ENCODE results near the gene ATP6V1A.

ATP6V1A gene

DNA sequence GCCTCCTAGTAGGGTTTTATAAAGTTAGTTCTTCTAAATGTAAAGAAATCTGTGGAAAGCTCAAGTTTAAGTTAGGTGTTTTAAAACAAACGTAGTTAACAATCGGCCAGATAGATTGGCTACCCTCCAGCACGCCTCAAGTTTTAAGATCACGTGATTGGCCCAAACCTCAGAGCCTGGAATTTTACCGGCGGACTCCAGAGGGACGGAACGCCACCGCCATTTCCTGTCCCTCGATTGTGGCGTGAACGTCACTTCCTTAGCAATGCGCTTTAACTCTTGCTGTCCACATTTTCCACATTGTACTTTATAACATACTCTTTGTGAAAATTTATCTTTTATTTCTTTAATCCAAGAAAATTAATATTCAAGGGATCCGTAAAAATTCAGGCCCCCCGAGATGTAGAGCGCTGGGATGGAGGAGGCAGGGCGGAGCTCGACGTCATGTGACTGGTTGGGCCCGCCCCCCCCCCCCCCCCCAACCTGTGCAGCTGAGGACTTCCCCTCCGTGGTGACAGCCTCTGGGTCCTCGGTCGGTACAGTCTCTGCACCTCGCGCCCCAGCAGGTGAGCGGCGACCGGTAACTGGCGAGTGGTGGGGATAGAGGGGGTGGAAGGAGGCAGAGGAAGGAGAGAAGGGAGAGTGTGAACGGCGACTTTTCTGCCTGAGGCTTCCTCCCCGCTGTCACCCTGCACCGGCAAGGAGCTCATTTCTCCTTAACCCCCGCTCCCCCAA, at the start of gene ATP6V1A:
ATP6V1A (plus strand) TSS at position 488 of the 735 bp plus-strand sequence. CDS start 31,719 bp downstream, outside the sequence.
- Histone ChIP-seq H3K36me3 (ENCODE audit: control insufficient read depth, low read depth, low read length) (no peaks in the 10 kb centered on the region), H3K9me3 (ENCODE audit: control insufficient read depth, low read depth, low read length) (no peaks in the 10 kb centered on the region), H3K27me3 (ENCODE audit: control insufficient read depth, insufficient read depth, low read length) (no peaks in the 10 kb centered on the region), H3K27ac (ENCODE audit: low read length) (peak within 1 kb of the TSS; percentile 100), H3K9ac (ENCODE audit: low read length) (peak within 1 kb of the TSS; percentile 99), H3K4me3 (ENCODE audit: low read length) (peak within 1 kb of the TSS; percentile 89), H3K4me1 (ENCODE audit: control insufficient read depth, low read depth, low read length) (peaks cover 18% of the 10 kb centered on the region)

DNA sequence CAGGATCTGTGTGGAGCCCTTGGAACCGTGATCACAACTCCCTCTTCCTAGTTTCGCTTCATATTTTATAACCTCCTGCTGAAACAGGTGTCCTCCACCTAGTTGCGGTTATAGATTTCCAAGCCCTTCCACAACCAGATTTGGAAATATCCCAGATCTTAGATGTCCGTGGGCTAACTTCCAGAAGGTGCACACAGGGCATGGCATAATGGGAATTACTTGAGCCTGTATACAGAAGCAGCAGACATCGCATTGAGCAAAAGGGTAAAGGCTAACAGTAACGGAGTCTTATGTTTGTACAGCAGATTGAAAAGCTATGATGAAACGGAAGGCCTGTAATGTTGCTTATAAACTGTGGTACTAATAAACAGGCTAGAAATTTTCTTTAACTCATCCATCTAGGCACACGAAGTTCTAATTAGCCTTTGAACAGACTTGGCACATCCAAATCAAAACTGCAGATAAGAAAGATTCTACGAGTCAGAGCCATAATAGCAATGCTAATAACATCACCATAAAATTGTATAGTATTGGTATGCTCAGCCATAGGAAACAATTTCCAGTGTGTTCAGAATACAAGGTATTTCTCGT, 49.2 kb upstream of the ATP6V1A start:
- peak overlapping the region; percentile 90 for H3K27ac ChIP-seq (ENCODE audit: low read length)
- peak overlapping the region; percentile 84 for H3K9ac ChIP-seq (ENCODE audit: low read length)
- peak overlapping the region; percentile 99 for H3K4me3 ChIP-seq (ENCODE audit: low read length)
- H3K36me3 ChIP-seq (ENCODE audit: control insufficient read depth, low read depth, low read length), result no peaks in the 10 kb centered on the region
- H3K9me3 ChIP-seq (ENCODE audit: control insufficient read depth, low read depth, low read length), result no peaks in the 10 kb centered on the region
- peaks cover 3% of the 10 kb centered on the region for H3K4me1 ChIP-seq (ENCODE audit: control insufficient read depth, low read depth, low read length)
- no peaks in the 10 kb centered on the region for H3K27me3 ChIP-seq (ENCODE audit: control insufficient read depth, insufficient read depth, low read length)

DNA sequence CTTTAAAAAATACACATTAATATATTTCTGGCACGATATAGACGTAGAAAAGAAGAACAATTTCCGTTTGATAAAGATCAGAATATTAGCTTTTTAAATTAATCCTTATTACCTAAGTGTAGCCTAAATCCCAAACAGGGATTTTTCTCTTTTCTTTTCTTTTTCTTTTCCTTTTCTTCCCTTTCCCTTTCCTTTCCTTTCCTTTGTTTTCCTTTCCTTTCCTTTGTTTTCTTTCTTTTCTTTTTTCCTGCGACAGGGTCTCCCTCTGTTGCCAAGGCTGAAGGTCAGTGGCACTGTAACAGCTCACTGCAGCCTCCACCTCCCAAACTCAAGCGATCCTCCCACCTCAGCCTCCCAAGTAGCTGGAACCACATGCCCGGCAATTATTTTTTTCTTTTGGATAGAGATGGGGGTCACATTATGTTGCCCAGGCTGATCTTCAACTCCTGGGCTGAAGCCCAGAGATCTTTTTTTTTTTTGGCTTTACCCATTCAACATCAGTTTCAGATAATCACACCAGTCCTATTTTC, 48.6 kb upstream of the ATP6V1A start:
- H3K4me1 ChIP-seq (ENCODE audit: control insufficient read depth, low read depth, low read length), result peaks cover 3% of the 10 kb centered on the region
- no peaks in the 10 kb centered on the region for H3K27me3 ChIP-seq (ENCODE audit: control insufficient read depth, insufficient read depth, low read length)
- no peaks in the 10 kb centered on the region for H3K36me3 ChIP-seq (ENCODE audit: control insufficient read depth, low read depth, low read length)
- no peaks in the 10 kb centered on the region for H3K9me3 ChIP-seq (ENCODE audit: control insufficient read depth, low read depth, low read length)
- no peak overlapping the region for H3K9ac ChIP-seq (ENCODE audit: low read length)
- H3K27ac ChIP-seq (ENCODE audit: low read length), result no peak overlapping the region
- H3K4me3 ChIP-seq (ENCODE audit: low read length), result peak overlapping the region; percentile 30

DNA sequence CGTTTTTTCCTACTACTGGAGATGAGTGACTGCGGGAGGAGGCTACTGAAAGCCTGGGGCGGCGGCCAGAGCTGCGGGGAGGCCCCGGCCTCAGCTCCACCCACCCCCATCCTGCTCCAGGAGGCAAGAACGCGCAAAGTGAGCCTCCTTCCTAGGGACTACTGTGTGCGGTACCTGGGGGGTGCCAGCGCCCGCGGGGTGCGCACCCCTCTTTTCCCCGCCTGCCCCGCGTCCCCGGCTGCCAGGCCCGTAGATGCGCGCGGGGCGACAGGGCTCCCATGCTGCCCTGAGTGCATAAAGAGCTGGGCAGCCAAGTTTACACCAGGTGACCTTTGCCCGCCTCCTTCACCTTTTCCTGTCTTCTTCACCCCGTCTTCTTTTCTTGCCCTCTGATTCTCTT, 47.9 kb upstream of the ATP6V1A start:
- H3K4me1 ChIP-seq (ENCODE audit: control insufficient read depth, low read depth, low read length), result peaks cover 3% of the 10 kb centered on the region
- H3K27me3 ChIP-seq (ENCODE audit: control insufficient read depth, insufficient read depth, low read length), result no peaks in the 10 kb centered on the region
- peak overlapping the region; percentile 30 for H3K4me3 ChIP-seq (ENCODE audit: low read length)
- no peaks in the 10 kb centered on the region for H3K36me3 ChIP-seq (ENCODE audit: control insufficient read depth, low read depth, low read length)
- H3K27ac ChIP-seq (ENCODE audit: low read length), result no peak overlapping the region
- H3K9ac ChIP-seq (ENCODE audit: low read length), result peak overlapping the region; percentile 39
- H3K9me3 ChIP-seq (ENCODE audit: control insufficient read depth, low read depth, low read length), result no peaks in the 10 kb centered on the region

DNA sequence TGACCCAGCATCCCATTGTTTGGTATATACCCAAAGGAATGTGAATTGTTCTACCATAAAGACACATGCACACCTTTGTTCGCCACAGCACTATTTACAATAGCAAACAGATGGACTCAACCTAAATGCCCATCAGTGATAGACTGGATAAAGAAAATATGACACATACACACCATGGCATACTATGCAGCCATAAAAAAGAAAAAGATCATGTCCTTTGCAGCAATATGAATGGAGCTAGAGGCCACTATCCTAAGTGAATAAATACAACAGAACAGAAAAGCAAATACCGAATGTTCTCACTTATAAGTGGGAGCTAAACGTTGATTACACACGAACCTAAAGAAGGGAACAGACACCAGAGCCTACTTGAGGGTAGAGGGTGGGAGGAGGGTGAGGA, 39.0 kb upstream of the ATP6V1A start:
- Histone ChIP-seq H3K4me3 (ENCODE audit: low read length) (no peak overlapping the region), H3K9me3 (ENCODE audit: control insufficient read depth, low read depth, low read length) (no peaks in the 10 kb centered on the region), H3K27me3 (ENCODE audit: control insufficient read depth, insufficient read depth, low read length) (no peaks in the 10 kb centered on the region), H3K9ac (ENCODE audit: low read length) (no peak overlapping the region), H3K36me3 (ENCODE audit: control insufficient read depth, low read depth, low read length) (no peaks in the 10 kb centered on the region), H3K27ac (ENCODE audit: low read length) (no peak overlapping the region), H3K4me1 (ENCODE audit: control insufficient read depth, low read depth, low read length) (no peaks in the 10 kb centered on the region)

DNA sequence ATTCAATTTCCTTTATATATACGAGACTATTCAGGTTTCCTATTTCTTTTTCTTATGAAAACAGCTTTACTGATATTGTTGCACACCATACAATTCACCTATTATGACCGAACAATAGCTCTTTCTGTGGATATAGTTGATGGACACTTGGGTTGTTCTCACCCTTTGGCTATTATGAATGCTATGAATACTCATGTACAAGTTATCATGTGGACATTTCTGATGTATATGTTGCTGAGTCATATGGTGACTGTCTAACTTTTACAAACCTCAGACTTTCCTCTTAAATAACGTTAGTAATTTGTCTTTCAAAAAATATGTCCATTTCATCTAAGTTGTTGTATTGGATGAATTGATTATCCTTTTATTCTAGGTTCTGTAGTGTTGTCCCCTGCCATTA, 34.7 kb upstream of the ATP6V1A start:
- H3K36me3 ChIP-seq (ENCODE audit: control insufficient read depth, low read depth, low read length), result no peaks in the 10 kb centered on the region
- H3K4me3 ChIP-seq (ENCODE audit: low read length), result no peak overlapping the region
- no peaks in the 10 kb centered on the region for H3K4me1 ChIP-seq (ENCODE audit: control insufficient read depth, low read depth, low read length)
- H3K27ac ChIP-seq (ENCODE audit: low read length), result no peak overlapping the region
- H3K9me3 ChIP-seq (ENCODE audit: control insufficient read depth, low read depth, low read length), result no peaks in the 10 kb centered on the region
- no peak overlapping the region for H3K9ac ChIP-seq (ENCODE audit: low read length)
- H3K27me3 ChIP-seq (ENCODE audit: control insufficient read depth, insufficient read depth, low read length), result no peaks in the 10 kb centered on the region

DNA sequence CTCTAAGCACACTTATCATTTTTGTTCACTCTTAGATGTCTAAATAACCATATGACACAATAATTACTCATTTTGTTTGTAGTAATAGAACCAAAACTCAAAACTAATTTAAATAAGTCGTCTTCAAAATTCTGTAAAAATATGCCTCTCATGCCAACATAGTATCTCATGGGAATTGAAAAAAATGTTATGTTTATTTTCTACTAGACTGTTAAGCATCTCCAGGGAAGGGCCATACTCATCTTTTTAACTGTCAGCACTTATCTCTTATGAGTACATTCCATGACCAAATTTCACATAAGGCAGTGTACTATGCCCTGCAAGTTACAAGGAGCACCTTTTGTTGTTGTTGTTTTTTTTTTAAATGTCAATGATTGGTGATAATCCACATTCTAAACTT, 32.1 kb upstream of the ATP6V1A start:
- H3K27ac ChIP-seq (ENCODE audit: low read length), result no peak overlapping the region
- no peaks in the 10 kb centered on the region for H3K9me3 ChIP-seq (ENCODE audit: control insufficient read depth, low read depth, low read length)
- H3K36me3 ChIP-seq (ENCODE audit: control insufficient read depth, low read depth, low read length), result peaks cover 12% of the 10 kb centered on the region

DNA sequence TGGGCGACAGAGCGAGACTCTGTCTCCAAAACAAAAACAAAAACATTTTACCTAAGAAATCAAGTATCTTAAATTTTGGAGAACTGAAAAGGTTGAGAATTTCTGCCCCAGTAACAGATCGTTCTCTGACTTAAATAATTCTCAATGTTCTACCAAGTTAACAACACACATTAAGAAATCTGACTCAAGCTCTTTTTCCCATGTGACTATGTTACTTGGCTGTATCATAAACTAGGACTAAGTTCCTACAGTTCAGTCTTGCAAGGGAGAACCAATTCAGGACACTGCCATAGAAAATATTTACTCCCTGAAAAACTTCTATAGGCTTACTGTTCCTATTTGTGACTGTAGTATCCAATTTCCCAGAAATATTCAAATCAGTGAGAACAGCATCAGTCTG, 29.5 kb upstream of the ATP6V1A start:
- H3K36me3 ChIP-seq (ENCODE audit: control insufficient read depth, low read depth, low read length), result peaks cover 38% of the 10 kb centered on the region
- H3K27me3 ChIP-seq (ENCODE audit: control insufficient read depth, insufficient read depth, low read length), result no peaks in the 10 kb centered on the region
- H3K9ac ChIP-seq (ENCODE audit: low read length), result no peak overlapping the region
- H3K4me3 ChIP-seq (ENCODE audit: low read length), result no peak overlapping the region
- no peak overlapping the region for H3K27ac ChIP-seq (ENCODE audit: low read length)
- H3K9me3 ChIP-seq (ENCODE audit: control insufficient read depth, low read depth, low read length), result no peaks in the 10 kb centered on the region
- no peaks in the 10 kb centered on the region for H3K4me1 ChIP-seq (ENCODE audit: control insufficient read depth, low read depth, low read length)

More for the DNA sequence above, 32.1 kb upstream of the ATP6V1A start:
- no peaks in the 10 kb centered on the region for H3K4me1 ChIP-seq (ENCODE audit: control insufficient read depth, low read depth, low read length)
- H3K4me3 ChIP-seq (ENCODE audit: low read length), result no peak overlapping the region
- no peaks in the 10 kb centered on the region for H3K27me3 ChIP-seq (ENCODE audit: control insufficient read depth, insufficient read depth, low read length)
- H3K9ac ChIP-seq (ENCODE audit: low read length), result no peak overlapping the region

DNA sequence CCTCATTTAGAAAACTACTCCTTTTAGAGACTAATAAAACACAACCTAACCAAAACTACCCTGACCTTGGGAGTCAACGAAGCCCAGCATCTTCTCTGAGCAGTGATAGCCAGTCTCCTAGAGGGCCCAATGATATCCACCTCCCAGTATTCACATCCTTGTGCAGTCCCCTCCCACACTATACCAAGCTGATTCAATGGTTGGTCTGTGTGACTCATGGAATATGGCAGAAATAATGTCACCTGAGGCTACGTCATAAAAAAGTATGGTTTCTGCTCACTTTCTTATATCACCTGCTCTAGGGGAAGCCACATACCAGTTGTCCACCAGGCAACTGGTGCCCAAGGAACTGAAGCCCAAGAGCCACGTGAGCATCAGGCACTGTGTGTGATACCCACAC, 29.0 kb upstream of the ATP6V1A start:
- Histone ChIP-seq H3K36me3 (ENCODE audit: control insufficient read depth, low read depth, low read length) (peaks cover 44% of the 10 kb centered on the region), H3K27me3 (ENCODE audit: control insufficient read depth, insufficient read depth, low read length) (no peaks in the 10 kb centered on the region), H3K9ac (ENCODE audit: low read length) (no peak overlapping the region), H3K9me3 (ENCODE audit: control insufficient read depth, low read depth, low read length) (no peaks in the 10 kb centered on the region), H3K4me3 (ENCODE audit: low read length) (no peak overlapping the region), H3K27ac (ENCODE audit: low read length) (no peak overlapping the region), H3K4me1 (ENCODE audit: control insufficient read depth, low read depth, low read length) (no peaks in the 10 kb centered on the region)

DNA sequence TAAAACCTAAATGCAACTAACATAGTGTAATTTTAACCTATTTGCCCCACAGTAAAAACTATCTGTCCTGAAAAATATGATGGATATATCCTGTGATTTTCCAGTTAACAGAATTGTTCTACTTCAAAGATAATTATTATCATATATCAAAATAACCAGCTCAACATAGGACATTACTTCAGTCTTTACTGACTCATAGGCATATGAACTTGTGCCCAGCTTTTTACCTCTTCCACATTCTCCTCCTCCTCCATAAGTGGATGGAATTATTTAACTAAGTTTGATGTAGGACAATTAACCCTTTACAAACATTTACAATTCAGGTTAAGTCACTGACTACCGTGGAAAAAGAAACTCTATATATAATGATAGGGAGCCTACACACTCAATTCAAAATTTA, 27.5 kb upstream of the ATP6V1A start:
- Histone ChIP-seq H3K9me3 (ENCODE audit: control insufficient read depth, low read depth, low read length) (no peaks in the 10 kb centered on the region), H3K4me3 (ENCODE audit: low read length) (no peak overlapping the region), H3K36me3 (ENCODE audit: control insufficient read depth, low read depth, low read length) (peaks cover 51% of the 10 kb centered on the region), H3K27me3 (ENCODE audit: control insufficient read depth, insufficient read depth, low read length) (no peaks in the 10 kb centered on the region), H3K27ac (ENCODE audit: low read length) (no peak overlapping the region), H3K4me1 (ENCODE audit: control insufficient read depth, low read depth, low read length) (no peaks in the 10 kb centered on the region), H3K9ac (ENCODE audit: low read length) (no peak overlapping the region)

DNA sequence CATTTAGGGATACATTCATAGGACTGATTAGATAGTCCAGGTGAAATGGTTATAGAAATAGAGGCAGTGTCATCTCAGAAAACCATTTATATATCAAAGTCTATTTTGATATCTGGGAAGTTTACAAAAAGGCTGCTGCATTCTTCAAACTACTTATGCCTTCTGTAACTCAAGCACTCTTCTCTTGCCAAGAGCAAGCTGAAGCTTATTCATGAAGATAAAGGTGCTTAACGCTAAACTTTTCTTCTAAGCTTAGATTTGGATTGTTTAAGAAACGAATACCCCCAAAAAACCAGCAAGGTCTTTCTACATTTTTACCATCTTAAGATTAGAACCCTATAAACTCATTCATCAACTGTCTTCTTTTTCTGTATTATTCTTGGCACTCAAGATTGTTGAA, 27.1 kb upstream of the ATP6V1A start:
- no peaks in the 10 kb centered on the region for H3K4me1 ChIP-seq (ENCODE audit: control insufficient read depth, low read depth, low read length)
- peaks cover 51% of the 10 kb centered on the region for H3K36me3 ChIP-seq (ENCODE audit: control insufficient read depth, low read depth, low read length)
- H3K4me3 ChIP-seq (ENCODE audit: low read length), result no peak overlapping the region
- no peaks in the 10 kb centered on the region for H3K9me3 ChIP-seq (ENCODE audit: control insufficient read depth, low read depth, low read length)
- H3K27ac ChIP-seq (ENCODE audit: low read length), result no peak overlapping the region
- no peaks in the 10 kb centered on the region for H3K27me3 ChIP-seq (ENCODE audit: control insufficient read depth, insufficient read depth, low read length)
- no peak overlapping the region for H3K9ac ChIP-seq (ENCODE audit: low read length)

DNA sequence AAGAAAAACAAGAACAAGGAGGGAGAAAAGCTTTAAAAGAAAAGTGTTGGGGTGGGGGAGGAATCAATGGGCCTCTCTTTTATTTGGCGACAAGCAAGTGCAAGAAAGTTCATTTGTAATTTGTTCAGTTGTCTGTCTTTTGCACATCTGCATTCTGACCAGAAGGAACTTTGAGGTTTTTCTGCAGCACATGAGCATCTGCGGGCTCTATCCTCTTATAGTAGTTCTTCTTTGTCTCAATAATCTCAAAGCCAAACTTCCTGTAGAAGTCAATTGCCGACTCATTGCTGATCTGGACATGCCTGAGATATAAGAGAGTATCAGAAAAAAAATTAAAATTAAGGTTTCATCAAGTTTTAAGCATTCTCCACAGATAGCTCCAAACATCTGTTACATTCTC, 25.2 kb upstream of the ATP6V1A start:
- no peak overlapping the region for H3K27ac ChIP-seq (ENCODE audit: low read length)
- H3K9ac ChIP-seq (ENCODE audit: low read length), result no peak overlapping the region
- no peak overlapping the region for H3K4me3 ChIP-seq (ENCODE audit: low read length)
- H3K36me3 ChIP-seq (ENCODE audit: control insufficient read depth, low read depth, low read length), result peaks cover 51% of the 10 kb centered on the region
- H3K27me3 ChIP-seq (ENCODE audit: control insufficient read depth, insufficient read depth, low read length), result no peaks in the 10 kb centered on the region
- no peaks in the 10 kb centered on the region for H3K9me3 ChIP-seq (ENCODE audit: control insufficient read depth, low read depth, low read length)
- no peaks in the 10 kb centered on the region for H3K4me1 ChIP-seq (ENCODE audit: control insufficient read depth, low read depth, low read length)
